VCaP (cell line): ENCODE measurements around the gene ZNF462.

ENCODE experiments used
- H3K27ac ChIP-seq: fragments of 450-650 bp; 2 replicates; pipeline ENCODE4 v1.5.1; 2017
- CTCF ChIP-seq: fragments of 450-650 bp; conservative IDR thresholded peaks from 2 replicates; pipeline ENCODE4 v1.5.1; 2017; ENCODE audit warnings: mild to moderate bottlenecking, moderate library complexity

The ZNF462 gene

GRCh38 chr9:106920701-106921283 lies 57.8 kb downstream of the ZNF462 start:
- TF ChIP-seq CTCF: no peak

GRCh38 chr9:106921341-106921899 lies 58.5 kb downstream of the ZNF462 start:
- H3K27ac ChIP-seq: no peak overlapping the region
- no peak for TF ChIP-seq CTCF

More at GRCh38 chr9:106920701-106921283, 57.8 kb downstream of the ZNF462 start:
- H3K27ac ChIP-seq: no peak overlapping the region

- TF ChIP-seq CTCF: no peak
- H3K27ac ChIP-seq: no peak overlapping the region
Observed at GRCh38 chr9:106922026-106922425, 59.1 kb downstream of the ZNF462 start.

- no peak for TF ChIP-seq CTCF
- H3K27ac ChIP-seq: no peak overlapping the region
Observed at GRCh38 chr9:106925392-106925791, 62.4 kb downstream of the ZNF462 start.

- no peak overlapping the region for H3K27ac ChIP-seq
- TF ChIP-seq CTCF: no peak
Observed at GRCh38 chr9:106927916-106928315, 65.0 kb downstream of the ZNF462 start.

- H3K27ac ChIP-seq: no peak overlapping the region
- no peak for TF ChIP-seq CTCF
Observed at GRCh38 chr9:106928350-106928749, 65.4 kb downstream of the ZNF462 start.

GRCh38 chr9:106929471-106930177 lies 66.7 kb downstream of the ZNF462 start:
- H3K27ac ChIP-seq: peak overlapping the region; percentile 25
- no peak for TF ChIP-seq CTCF
